Measurements from ENCODE around the gene SNX20.

GRCh38 chr16:50678531-50678930 lies 2.6 kb downstream of the SNX20 start:
- TF ChIP-seq CTCF (IDR thresholded peaks at IDR 0.05; ENCODE audit: insufficient read depth, low read depth, low read length) (no peak), EZH2 (IDR thresholded peaks at IDR 0.05; ENCODE audit: insufficient read depth, low read length) (no peak)

All from astrocyte (in vitro differentiated cells and primary cell).